Glomerular visceral epithelial cell (primary cell): Measurements from ENCODE around the gene LRRC9.

Experiments used
- DNase-seq: peaks from one replicate; pipeline ENCODE4 v3.0.0-alpha.2; 2016; ENCODE audit errors: extremely low spot score

LRRC9 gene

DNA sequence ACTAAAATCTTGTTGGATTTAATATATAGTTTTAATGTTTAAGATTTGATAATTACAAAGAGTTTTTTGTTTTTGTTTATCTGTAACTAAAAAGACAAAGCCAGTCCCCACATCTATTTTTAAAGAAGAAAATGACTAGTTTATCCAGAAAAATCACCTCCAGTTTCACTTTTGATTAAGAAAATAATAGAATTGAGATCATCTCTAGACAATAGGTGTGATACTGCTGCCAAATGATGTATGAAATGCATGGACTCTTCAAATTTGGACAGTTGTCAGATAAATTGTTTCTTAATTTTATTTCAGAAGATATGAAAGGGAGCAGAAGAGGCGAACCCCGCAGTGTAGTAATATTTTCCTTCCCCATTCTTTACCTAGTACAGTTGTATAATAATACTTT is 191.8 kb downstream of the LRRC9 start:
- DNase-seq: no peak
